OCI-LY7 (cell line): ENCODE measurements around the gene TMA7B. TPM values are rescaled to one million over a fixed set of nuclear protein-coding genes. Genes with fewer than 3 reads are reported as not detected.
A peak's percentile ranks its signal among the peaks of the same experiment; 100 is the strongest.

Experiments
- BruUV-seq: library from RNA; stranded (reverse); fragments of 400-500 nt; replicated peaks from 2 replicates; lab custom pipeline; 2021; lab: Mats Ljungman, UMichigan
- CTCF ChIA-PET: fragments of 300-600 bp; sonication (Branson Sonifier 250); formaldehyde crosslinking; loops from one replicate; lab custom pipeline; 2022; ENCODE audit warnings: antibody characterized with exemption; ENCODE audit not compliant: unreplicated experiment; lab: Charles Lee
- POLR2A ChIA-PET: fragments of 300-600 bp; sonication (Branson Sonifier 250); formaldehyde crosslinking; loops from one replicate; lab custom pipeline; 2022; ENCODE audit warnings: antibody characterized with exemption; lab: Charles Lee
- DNase-seq: peaks from one replicate; pipeline ENCODE4 v3.0.0-alpha.2; 2015; ENCODE audit warnings: low spot score
- H2AFZ ChIP-seq: fragments of 200-600 bp; sonication (generic), shearing (Covaris generic); 2 replicates; pipeline ENCODE4 v1.6.1; 2014; ENCODE audit warnings: mild to moderate bottlenecking, antibody characterized with exemption, low read length, moderate library complexity
- H3K27ac ChIP-seq: fragments of 200-600 bp; sonication (generic); 2 replicates; pipeline ENCODE4 v1.5.1; 2014; ENCODE audit warnings: mixed run types, low read depth, mild to moderate bottlenecking, moderate library complexity, low read length, inconsistent platforms; ENCODE audit not compliant: poor library complexity, severe bottlenecking
- H3K36me3 ChIP-seq: fragments of 200-600 bp; sonication (generic); 2 replicates; pipeline ENCODE4 v1.6.1; 2014; ENCODE audit warnings: mild to moderate bottlenecking, antibody characterized with exemption, low read length, moderate library complexity, mixed read lengths; ENCODE audit not compliant: insufficient read depth
- H3K4me1 ChIP-seq: fragments of 200-600 bp; sonication (generic); 2 replicates; pipeline ENCODE4 v1.5.1; 2014; ENCODE audit warnings: mild to moderate bottlenecking, low read length; ENCODE audit not compliant: insufficient read depth, poor library complexity, severe bottlenecking
- H3K4me2 ChIP-seq: fragments of 200-600 bp; sonication (generic); 2 replicates; pipeline ENCODE4 v1.6.1; 2014; ENCODE audit warnings: mild to moderate bottlenecking, low read length
- H3K4me3 ChIP-seq: fragments of 200-600 bp; sonication (generic); 2 replicates; pipeline ENCODE4 v1.5.1; 2014; ENCODE audit warnings: mild to moderate bottlenecking, low read depth, low read length; ENCODE audit not compliant: poor library complexity, severe bottlenecking
- H3K79me2 ChIP-seq: fragments of 200-600 bp; sonication (generic); 2 replicates; pipeline ENCODE4 v1.6.1; 2016; ENCODE audit warnings: low read depth, mild to moderate bottlenecking, low read length, moderate library complexity, mixed read lengths; ENCODE audit not compliant: insufficient read depth
- H3K9me2 ChIP-seq: fragments of 200-600 bp; sonication (generic); 2 replicates; pipeline ENCODE4 v1.6.1; 2016; ENCODE audit warnings: mild to moderate bottlenecking, low read length, mixed read lengths; ENCODE audit not compliant: insufficient read depth
- H3K9me3 ChIP-seq: fragments of 200-600 bp; sonication (generic); 2 replicates; pipeline ENCODE4 v1.6.1; 2014; ENCODE audit warnings: mild to moderate bottlenecking, mixed run types, low read length, mixed read lengths
- H4K20me1 ChIP-seq: fragments of 200-600 bp; sonication (generic); 2 replicates; pipeline ENCODE4 v1.6.1; 2014; ENCODE audit warnings: mild to moderate bottlenecking, antibody characterized with exemption, low read length, moderate library complexity, mixed read lengths; ENCODE audit not compliant: insufficient read depth
- EZH2phosphoT487 ChIP-seq: fragments of 200-600 bp; sonication (generic); IDR thresholded peaks from 2 replicates; pipeline ENCODE4 v1.6.1; 2018; ENCODE audit warnings: low read depth, borderline replicate concordance, mild to moderate bottlenecking, mixed run types, antibody characterized with exemption, low read length, moderate library complexity, mixed read lengths
- intact Hi-C: fragments of 100-400 bp; cut with micrococcal nuclease; formaldehyde crosslinking; loops from one replicate; pipeline ENCODE4 v1.10.0; 2022; ENCODE audit not compliant: unreplicated experiment
- total RNA-seq, 2 experiments: library from RNA; depleted of rRNA in 1 of 2; stranded (reverse); fragments of >200 nt in 1 of 2; shearing (Covaris generic) in 1 of 2; gene quantifications; 2 replicates each; pipeline ENCODE4 v1.2.3, GENCODE V29; 2014 to 2022
- TF ChIP-seq, protein P1 (sequence below): fragments of 200-600 bp; sonication (generic); conservative IDR thresholded peaks from 2 replicates; pipeline ENCODE4 v1.5.1; 2014; ENCODE audit warnings: mild to moderate bottlenecking, antibody characterized with exemption, low read length, moderate library complexity, mixed read lengths

The TMA7B gene
- total RNA-seq, 2 experiments from 2014 or later, result not detected

DNA sequence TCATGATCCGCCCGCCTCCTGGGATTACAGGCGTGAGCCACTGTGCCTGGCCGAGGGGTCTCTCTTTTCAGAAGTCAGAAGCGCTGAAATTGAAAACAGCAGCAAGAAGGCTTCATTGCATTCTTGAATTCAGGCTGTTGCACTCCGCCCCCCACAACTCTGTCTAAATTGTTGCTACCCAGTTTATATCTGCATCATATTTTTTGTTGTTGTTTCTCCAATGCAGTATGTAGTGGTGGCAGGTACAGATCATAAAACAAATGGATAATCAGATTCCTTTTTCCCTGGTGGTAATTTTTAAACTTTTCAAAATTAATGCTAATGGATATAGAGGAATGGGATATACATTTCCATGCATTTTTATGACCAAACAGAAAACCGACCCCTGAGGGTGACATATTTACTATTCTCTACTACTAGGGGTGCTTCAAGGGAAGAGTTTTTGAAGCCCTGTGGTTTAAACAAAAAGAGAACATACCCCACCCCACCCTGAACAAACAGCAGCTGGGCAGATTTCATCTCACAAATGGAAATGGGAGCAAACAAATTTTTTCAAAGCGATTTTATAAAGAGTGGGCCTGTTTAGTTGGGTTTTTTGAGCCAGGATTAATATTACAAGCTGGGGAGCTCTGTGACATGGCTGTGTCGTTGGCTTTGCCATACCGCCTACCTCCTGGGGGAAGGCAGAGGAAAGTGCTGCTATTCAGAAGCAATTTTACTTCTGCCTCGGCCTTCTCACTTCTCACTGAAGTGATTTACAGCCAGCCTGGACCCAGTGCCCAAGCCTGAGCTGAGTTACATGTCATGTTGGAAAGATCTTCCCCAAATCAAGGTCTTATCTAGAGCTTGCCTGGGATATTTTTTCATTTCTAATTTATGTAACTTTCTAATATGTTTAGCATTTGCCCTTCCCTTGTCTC, 16.0 kb upstream of the TMA7B start:
- Histone ChIP-seq H3K4me1 (peaks cover 39% of the 10 kb centered on the region), H3K4me2 (no peak overlapping the region), H3K4me3 (no peak overlapping the region), H2AFZ (no peak overlapping the region), H3K9me3 (no peaks in the 10 kb centered on the region), H3K79me2 (no peaks in the 10 kb centered on the region), H3K9me2 (no peaks in the 10 kb centered on the region), H4K20me1 (no peaks in the 10 kb centered on the region), H3K27ac (no peak overlapping the region), H3K36me3 (no peaks in the 10 kb centered on the region)
- no TSS peak for BruUV-seq
- TF ChIP-seq EZH2phosphoT487, result no peak
- TF ChIP-seq, protein P1, sequence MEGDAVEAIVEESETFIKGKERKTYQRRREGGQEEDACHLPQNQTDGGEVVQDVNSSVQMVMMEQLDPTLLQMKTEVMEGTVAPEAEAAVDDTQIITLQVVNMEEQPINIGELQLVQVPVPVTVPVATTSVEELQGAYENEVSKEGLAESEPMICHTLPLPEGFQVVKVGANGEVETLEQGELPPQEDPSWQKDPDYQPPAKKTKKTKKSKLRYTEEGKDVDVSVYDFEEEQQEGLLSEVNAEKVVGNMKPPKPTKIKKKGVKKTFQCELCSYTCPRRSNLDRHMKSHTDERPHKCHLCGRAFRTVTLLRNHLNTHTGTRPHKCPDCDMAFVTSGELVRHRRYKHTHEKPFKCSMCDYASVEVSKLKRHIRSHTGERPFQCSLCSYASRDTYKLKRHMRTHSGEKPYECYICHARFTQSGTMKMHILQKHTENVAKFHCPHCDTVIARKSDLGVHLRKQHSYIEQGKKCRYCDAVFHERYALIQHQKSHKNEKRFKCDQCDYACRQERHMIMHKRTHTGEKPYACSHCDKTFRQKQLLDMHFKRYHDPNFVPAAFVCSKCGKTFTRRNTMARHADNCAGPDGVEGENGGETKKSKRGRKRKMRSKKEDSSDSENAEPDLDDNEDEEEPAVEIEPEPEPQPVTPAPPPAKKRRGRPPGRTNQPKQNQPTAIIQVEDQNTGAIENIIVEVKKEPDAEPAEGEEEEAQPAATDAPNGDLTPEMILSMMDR, result no peak
- no peak for DNase-seq
- ChIA-PET POLR2A (interaction anchor here (0.5 to 0.6 kb wide), 2 partner anchors 47 to 814 kb away, joined by 3 read pairs; no protein-coding TSS in a partner anchor), CTCF (no interaction called here)
- intact Hi-C loops, result loop anchor here (10.0 kb wide), 1 partner anchor 409 kb away; the partner anchor contains the start of gene RPS19BP1

DNA sequence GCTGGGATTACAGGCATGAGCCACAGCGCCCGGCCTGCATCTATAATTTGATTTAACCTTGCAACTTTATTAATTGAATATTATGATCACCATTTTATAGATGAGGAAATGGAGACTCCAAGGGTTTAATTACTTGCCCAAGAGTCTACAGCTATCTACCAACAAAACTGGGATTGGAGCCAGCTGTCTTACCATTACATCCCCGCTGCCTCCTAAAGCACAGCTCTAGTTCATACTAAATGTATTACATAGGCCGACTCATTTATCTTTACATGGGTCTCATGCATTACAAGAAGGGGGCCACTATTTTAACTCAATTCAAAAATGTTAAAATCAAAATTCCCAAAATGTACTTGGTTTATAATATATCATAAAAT, 14.1 kb upstream of the TMA7B start:
- TF ChIP-seq, protein P1, result no peak
- TF ChIP-seq EZH2phosphoT487, result no peak
- H3K36me3 ChIP-seq, result no peaks in the 10 kb centered on the region

More for the DNA sequence above, 14.1 kb upstream of the TMA7B start:
- CTCF ChIA-PET, result no interaction called here
- Histone ChIP-seq H3K9me2 (no peaks in the 10 kb centered on the region), H4K20me1 (no peaks in the 10 kb centered on the region), H3K79me2 (no peaks in the 10 kb centered on the region), H3K27ac (no peak overlapping the region), H2AFZ (no peak overlapping the region), H3K4me2 (peak overlapping the region; percentile 62; the same call in 1 of the 2 replicates), H3K4me3 (no peak overlapping the region), H3K9me3 (no peaks in the 10 kb centered on the region), H3K4me1 (peaks cover 55% of the 10 kb centered on the region)
- DNase-seq, result no peak
- POLR2A ChIA-PET, result no interaction called here
- intact Hi-C loops, result loop anchor here (10.0 kb wide), 1 partner anchor 411 kb away; the partner anchor contains the start of gene RPS19BP1
- BruUV-seq, result no TSS peak
